Astrocyte (in vitro differentiated cells and primary cell): ENCODE measurements around the gene EVA1C. TPM values are rescaled to one million over a fixed set of nuclear protein-coding genes. Genes with fewer than 3 reads are reported as not detected.

ENCODE experiments used
- DNase-seq: peaks from one replicate; pipeline ENCODE4 v3.0.0-alpha.2; 2010; ENCODE audit warnings: low read depth
- FAIRE-seq: peaks from 2 replicates; lab custom pipeline; 2011; peaks lifted over from hg19 to GRCh38; lab: Jason Lieb, UNC
- H2AFZ ChIP-seq: 2 replicates; pipeline ENCODE4 v1.6.0; 2012; ENCODE audit warnings: low read depth, low read length, inconsistent platforms
- H3K27ac ChIP-seq: 2 replicates; pipeline ENCODE4 v1.5.1; 2011; ENCODE audit warnings: low read depth, low read length, inconsistent platforms
- H3K27me3 ChIP-seq: 2 replicates; pipeline ENCODE4 v1.6.0; 2011; ENCODE audit warnings: low read length, inconsistent platforms; ENCODE audit not compliant: insufficient read depth
- H3K36me3 ChIP-seq: 2 replicates; pipeline ENCODE4 v1.5.1; 2011; ENCODE audit warnings: low read length, inconsistent platforms; ENCODE audit not compliant: insufficient read depth
- H3K4me1 ChIP-seq: 2 replicates; pipeline ENCODE4 v1.5.1; 2011; ENCODE audit warnings: low read length, inconsistent platforms; ENCODE audit not compliant: insufficient read depth
- H3K4me2 ChIP-seq: 2 replicates; pipeline ENCODE4 v1.6.0; 2012; ENCODE audit warnings: low read length, inconsistent platforms
- H3K4me3 ChIP-seq: 2 replicates; pipeline ENCODE4 v1.5.1; 2011; ENCODE audit warnings: low read depth, mild to moderate bottlenecking, low read length, inconsistent platforms; ENCODE audit not compliant: insufficient read depth
- H3K79me2 ChIP-seq: 2 replicates; pipeline ENCODE4 v1.6.0; 2012; ENCODE audit warnings: mild to moderate bottlenecking, low read length, inconsistent platforms; ENCODE audit not compliant: insufficient read depth
- H3K9ac ChIP-seq: 2 replicates; pipeline ENCODE4 v1.6.0; 2012; ENCODE audit warnings: mild to moderate bottlenecking, low read length, inconsistent platforms
- H3K9me3 ChIP-seq: 2 replicates; pipeline ENCODE4 v1.5.1; 2012; ENCODE audit warnings: low read depth, mild to moderate bottlenecking, low read length, inconsistent platforms; ENCODE audit not compliant: insufficient read depth
- H4K20me1 ChIP-seq: 2 replicates; pipeline ENCODE4 v1.6.0; 2012; ENCODE audit warnings: low read length, inconsistent platforms; ENCODE audit not compliant: insufficient read depth
- H3K27ac Mint-ChIP-seq: one replicate; pipeline ENCODE4 v1.8.0; 2021; ENCODE audit warnings: mild to moderate bottlenecking, mixed read lengths; ENCODE audit not compliant: unreplicated experiment
- H3K27me3 Mint-ChIP-seq: one replicate; pipeline ENCODE4 v1.8.0; 2021; ENCODE audit warnings: low read depth, mixed read lengths; ENCODE audit not compliant: unreplicated experiment
- H3K36me3 Mint-ChIP-seq: one replicate; pipeline ENCODE4 v1.8.0; 2021; ENCODE audit warnings: low read depth, mixed read lengths; ENCODE audit not compliant: unreplicated experiment
- H3K4me1 Mint-ChIP-seq: one replicate; pipeline ENCODE4 v1.8.0; 2021; ENCODE audit warnings: low read depth, mixed read lengths; ENCODE audit not compliant: unreplicated experiment
- H3K4me3 Mint-ChIP-seq: one replicate; pipeline ENCODE4 v1.8.0; 2021; ENCODE audit warnings: mild to moderate bottlenecking, moderate library complexity, mixed read lengths; ENCODE audit not compliant: unreplicated experiment
- H3K9me3 Mint-ChIP-seq: one replicate; pipeline ENCODE4 v1.8.0; 2021; ENCODE audit warnings: mild to moderate bottlenecking, mixed read lengths; ENCODE audit not compliant: unreplicated experiment
- CTCF ChIP-seq: IDR thresholded peaks from 2 replicates; pipeline ENCODE4 v1.5.1; 2011; ENCODE audit warnings: low read depth, mild to moderate bottlenecking, inconsistent platforms, low read length, moderate library complexity; ENCODE audit not compliant: insufficient read depth
- EZH2 ChIP-seq: IDR thresholded peaks from 2 replicates; pipeline ENCODE4 v1.6.1; 2012; ENCODE audit warnings: mild to moderate bottlenecking, low read length, inconsistent platforms; ENCODE audit not compliant: insufficient read depth
- total RNA-seq: library from RNA; stranded (reverse); gene quantifications from 2 replicates; pipeline ENCODE4 v1.2.1, GENCODE V29; 2021

The EVA1C gene
- total RNA-seq, 1 donor from 2014 or later = not detected

GRCh38 chr21:32410916-32411315 lies 1.6 kb upstream of the EVA1C start:
- H3K4me2 ChIP-seq = peak overlapping the region; percentile 99
- FAIRE-seq (no peak), DNase-seq (no peak)
- no peaks in the 10 kb centered on the region for H3K27me3 ChIP-seq
- no peak overlapping the region for H2AFZ ChIP-seq
- no peaks in the 10 kb centered on the region for H4K20me1 ChIP-seq
- no peaks in the 10 kb centered on the region for H3K4me1 Mint-ChIP-seq
- H3K4me3 ChIP-seq = peak overlapping the region; percentile 70
- peaks cover 31% of the 10 kb centered on the region for H3K4me1 ChIP-seq
- H3K9ac ChIP-seq = peak overlapping the region; percentile 88
- H3K27ac ChIP-seq = no peak overlapping the region
- H3K36me3 Mint-ChIP-seq = no peaks in the 10 kb centered on the region
- TF ChIP-seq CTCF (no peak), EZH2 (no peak)
- H3K4me3 Mint-ChIP-seq = no peak overlapping the region
- H3K9me3 ChIP-seq = no peaks in the 10 kb centered on the region
- no peaks in the 10 kb centered on the region for H3K9me3 Mint-ChIP-seq
- peaks cover 11% of the 10 kb centered on the region for H3K79me2 ChIP-seq
- no peaks in the 10 kb centered on the region for H3K36me3 ChIP-seq
- peaks cover 66% of the 10 kb centered on the region for H3K27me3 Mint-ChIP-seq
- H3K27ac Mint-ChIP-seq = no peak overlapping the region

GRCh38 chr21:32411350-32412161 lies 950 bp upstream of the EVA1C start:
- no peak for TF ChIP-seq EZH2
- Histone ChIP-seq H2AFZ (peak overlapping the region; percentile 88), H3K36me3 (no peaks in the 10 kb centered on the region), H3K4me1 (peaks cover 31% of the 10 kb centered on the region), H3K4me3 (peak overlapping the region; percentile 70), H3K9me3 (no peaks in the 10 kb centered on the region), H3K27ac (peak overlapping the region; percentile 64), H4K20me1 (no peaks in the 10 kb centered on the region), H3K27me3 (no peaks in the 10 kb centered on the region), H3K4me2 (peak overlapping the region; percentile 99), H3K79me2 (peaks cover 15% of the 10 kb centered on the region), H3K9ac (peak overlapping the region; percentile 88)
- Mint-ChIP-seq H3K4me1 (no peaks in the 10 kb centered on the region), H3K36me3 (no peaks in the 10 kb centered on the region), H3K9me3 (no peaks in the 10 kb centered on the region), H3K27me3 (peaks cover 68% of the 10 kb centered on the region), H3K4me3 (peak overlapping the region; percentile 64), H3K27ac (no peak overlapping the region)
- DNase-seq (peak; percentile 49), FAIRE-seq (no peak)

GRCh38 chr21:32413015-32413504 lies 554 bp downstream of the EVA1C start:
- peak overlapping the region; percentile 88 for H2AFZ ChIP-seq
- FAIRE-seq = no peak
- H3K4me1 ChIP-seq = peaks cover 31% of the 10 kb centered on the region
- no peak overlapping the region for H3K27ac Mint-ChIP-seq
- H3K79me2 ChIP-seq = peaks cover 30% of the 10 kb centered on the region
- peaks cover 75% of the 10 kb centered on the region for H3K27me3 Mint-ChIP-seq
- H3K9ac ChIP-seq = peak overlapping the region; percentile 88
- TF ChIP-seq EZH2 (no peak), CTCF (no peak)
- H3K4me1 Mint-ChIP-seq = no peaks in the 10 kb centered on the region
- no peaks in the 10 kb centered on the region for H3K27me3 ChIP-seq
- H3K36me3 Mint-ChIP-seq = no peaks in the 10 kb centered on the region
- H4K20me1 ChIP-seq = no peaks in the 10 kb centered on the region
- H3K27ac ChIP-seq = peak overlapping the region; percentile 30
- peak overlapping the region; percentile 37 for H3K4me3 Mint-ChIP-seq
- H3K4me3 ChIP-seq = peak overlapping the region; percentile 70
- no peaks in the 10 kb centered on the region for H3K9me3 ChIP-seq
- peak overlapping the region; percentile 99 for H3K4me2 ChIP-seq
- H3K9me3 Mint-ChIP-seq = no peaks in the 10 kb centered on the region
- H3K36me3 ChIP-seq = no peaks in the 10 kb centered on the region
- DNase-seq = no peak
